HEK293T (cell line): ENCODE results near the gene TDRD9.

Experiments
- CTCF ChIA-PET: fragments of 350-600 bp; formaldehyde crosslinking; extraction: SDS; loops from one replicate; lab custom pipeline; 2021; ENCODE audit warnings: antibody characterized with exemption, inconsistent platforms; lab: Yijun Ruan, JAX
- POLR2A ChIA-PET: fragments of 350-600 bp; formaldehyde crosslinking; extraction: SDS; loops from one replicate; lab custom pipeline; 2020; ENCODE audit warnings: antibody characterized with exemption, inconsistent platforms; lab: Yijun Ruan, JAX
- DNase-seq: peaks from one replicate; pipeline ENCODE4 v3.0.0; 2012; ENCODE audit warnings: mixed read lengths; ENCODE audit errors: extremely low spot score
- ARNT ChIP-seq: fragments of 450-650 bp; IDR thresholded peaks from 2 replicates; pipeline ENCODE4 v1.6.1; 2017; ENCODE audit warnings: mild to moderate bottlenecking
- BHLHE40 ChIP-seq: fragments of 450-650 bp; IDR thresholded peaks from 2 replicates; pipeline ENCODE4 v1.6.1; 2016; ENCODE audit warnings: mild to moderate bottlenecking, moderate library complexity, borderline replicate concordance
- CTBP1 ChIP-seq: fragments of 450-650 bp; IDR thresholded peaks from 2 replicates; pipeline ENCODE4 v1.6.1; 2016; ENCODE audit warnings: borderline replicate concordance
- ELF4 ChIP-seq: fragments of 450-650 bp; IDR thresholded peaks from 2 replicates; pipeline ENCODE4 v1.6.1; 2017; ENCODE audit warnings: antibody characterized with exemption
- FOXA1 ChIP-seq: fragments of 450-650 bp; IDR thresholded peaks from 2 replicates; pipeline ENCODE4 v1.6.1; 2016; ENCODE audit warnings: mild to moderate bottlenecking
- FOXK2 ChIP-seq: fragments of 450-650 bp; IDR thresholded peaks from 2 replicates; pipeline ENCODE4 v1.6.1; 2016; ENCODE audit warnings: mild to moderate bottlenecking
- FOXM1 ChIP-seq: fragments of 450-650 bp; IDR thresholded peaks from 2 replicates; pipeline ENCODE4 v1.6.1; 2017; ENCODE audit warnings: mild to moderate bottlenecking, borderline replicate concordance
- HDGF ChIP-seq: fragments of 450-650 bp; IDR thresholded peaks from 2 replicates; pipeline ENCODE4 v1.6.1; 2017; ENCODE audit warnings: antibody characterized with exemption, borderline replicate concordance
- L3MBTL2 ChIP-seq: fragments of 450-650 bp; conservative IDR thresholded peaks from 2 replicates; pipeline ENCODE4 v1.6.1; 2016; ENCODE audit warnings: mild to moderate bottlenecking
- LEF1 ChIP-seq: fragments of 450-650 bp; IDR thresholded peaks from 2 replicates; pipeline ENCODE4 v1.6.1; 2017; ENCODE audit warnings: mild to moderate bottlenecking, borderline replicate concordance
- NFRKB ChIP-seq: fragments of 450-650 bp; IDR thresholded peaks from 2 replicates; pipeline ENCODE4 v1.6.1; 2016; ENCODE audit warnings: mild to moderate bottlenecking, moderate library complexity
- PKNOX1 ChIP-seq: fragments of 450-650 bp; IDR thresholded peaks from 2 replicates; pipeline ENCODE4 v1.6.1; 2016
- SP1 ChIP-seq: fragments of 450-650 bp; IDR thresholded peaks from 2 replicates; pipeline ENCODE4 v1.6.1; 2017
- SUZ12 ChIP-seq: fragments of 450-650 bp; IDR thresholded peaks from 2 replicates; pipeline ENCODE4 v1.6.1; 2016; ENCODE audit warnings: mild to moderate bottlenecking
- TARDBP ChIP-seq: fragments of 450-650 bp; IDR thresholded peaks from 2 replicates; pipeline ENCODE4 v1.6.1; 2016
- ZNF384 ChIP-seq: fragments of 450-650 bp; IDR thresholded peaks from 2 replicates; pipeline ENCODE4 v1.6.1; 2016

Gene TDRD9

GRCh38 chr14:104007121-104007520 is 78.9 kb downstream of the TDRD9 start:
- TF ChIP-seq SP1 (no peak), NFRKB (no peak), ELF4 (no peak), L3MBTL2 (no peak), LEF1 (no peak)
- no peak for DNase-seq
- POLR2A ChIA-PET: no interaction called here
- CTCF ChIA-PET: interaction anchor here (0.8 to 0.9 kb wide), 2 partner anchors 9 to 71 kb away, joined by 3 to 4 read pairs; no protein-coding TSS in a partner anchor

- POLR2A ChIA-PET: no interaction called here
- no peak for DNase-seq
- CTCF ChIA-PET: no interaction called here
- TF ChIP-seq BHLHE40 (no peak), SUZ12 (no peak), ARNT (no peak), LEF1 (no peak), TARDBP (no peak), ZNF384 (no peak), FOXK2 (no peak), SP1 (no peak), ELF4 (no peak), NFRKB (no peak), FOXA1 (no peak), PKNOX1 (no peak), CTBP1 (no peak), HDGF (no peak), L3MBTL2 (no peak), FOXM1 (no peak)
Observed at GRCh38 chr14:104009297-104009696, 81.0 kb downstream of the TDRD9 start.

GRCh38 chr14:104011824-104012517 is 83.7 kb downstream of the TDRD9 start:
- POLR2A ChIA-PET: no interaction called here

GRCh38 chr14:104014764-104015163 is 86.5 kb downstream of the TDRD9 start:
- DNase-seq: no peak
- ChIA-PET POLR2A (no interaction called here), CTCF (no interaction called here)
- TF ChIP-seq PKNOX1: no peak
- TF ChIP-seq HDGF: no peak
- TF ChIP-seq BHLHE40: no peak
- TF ChIP-seq TARDBP: no peak
- no peak for TF ChIP-seq CTBP1
- TF ChIP-seq FOXA1: no peak
- no peak for TF ChIP-seq LEF1
- no peak for TF ChIP-seq FOXK2
- TF ChIP-seq ELF4: no peak
- no peak for TF ChIP-seq SP1
- no peak for TF ChIP-seq L3MBTL2
- TF ChIP-seq SUZ12: no peak
- TF ChIP-seq ARNT: no peak

More at GRCh38 chr14:104011824-104012517, 83.7 kb downstream of the TDRD9 start:
- no peak for TF ChIP-seq HDGF
- no peak for TF ChIP-seq CTBP1
- no peak for TF ChIP-seq ZNF384
- TF ChIP-seq SP1: no peak
- TF ChIP-seq NFRKB: no peak
- CTCF ChIA-PET: interaction anchor here (1.3 kb wide), 1 partner anchor 204 kb away, joined by 5 read pairs; no protein-coding TSS in a partner anchor
- DNase-seq: no peak

GRCh38 chr14:104016873-104017650 is 88.8 kb downstream of the TDRD9 start:
- CTCF ChIA-PET: interaction anchor here (0.8 to 1.2 kb wide), 2 partner anchors 10 kb away, joined by 3 to 4 read pairs; no protein-coding TSS in a partner anchor
- POLR2A ChIA-PET: interaction anchor here (0.8 kb wide), 1 partner anchor 20 kb away, joined by 3 read pairs; no protein-coding TSS in a partner anchor
- TF ChIP-seq FOXA1 (no peak), PKNOX1 (peak; percentile 47)
- DNase-seq: no peak

- no peak for TF ChIP-seq TARDBP
- ChIA-PET POLR2A (no interaction called here), CTCF (no interaction called here)
- no peak for DNase-seq
Observed at GRCh38 chr14:104019029-104019428, 90.8 kb downstream of the TDRD9 start.

GRCh38 chr14:104019806-104020205 is 91.5 kb downstream of the TDRD9 start:
- ChIA-PET CTCF (no interaction called here), POLR2A (no interaction called here)
- DNase-seq: no peak
- TF ChIP-seq FOXK2: no peak
- no peak for TF ChIP-seq SP1
- no peak for TF ChIP-seq LEF1
- no peak for TF ChIP-seq NFRKB
- no peak for TF ChIP-seq PKNOX1
- no peak for TF ChIP-seq L3MBTL2
- no peak for TF ChIP-seq FOXM1
- TF ChIP-seq HDGF: no peak
- TF ChIP-seq ARNT: no peak
- no peak for TF ChIP-seq TARDBP
- no peak for TF ChIP-seq CTBP1
- no peak for TF ChIP-seq SUZ12
